Activated CD4-positive, alpha-beta memory T cell treated with anti-CD3 and anti-CD28 coated beads for 36 hours (primary cell): ENCODE measurements around the gene CCDC169. TPM values are rescaled to one million over a fixed set of nuclear protein-coding genes. Genes with fewer than 3 reads are reported as not detected.
"Not testable (repeated sequence)": the region's sequence is repeated elsewhere in the genome, so short reads cannot be mapped to it uniquely, and the experiment has no call there.

Source experiments
- CTCF ChIA-PET: fragments of 350-600 bp; sonication (Branson Sonifier 250); formaldehyde crosslinking; loops from one replicate; lab custom pipeline; 2021; ENCODE audit warnings: antibody characterized with exemption, inconsistent platforms; lab: Charles Lee
- POLR2A ChIA-PET: fragments of 350-600 bp; sonication (Branson Sonifier 250); formaldehyde crosslinking; loops from one replicate; lab custom pipeline; 2021; ENCODE audit warnings: antibody characterized with exemption; lab: Charles Lee
- DNase-seq: peaks from one replicate; pipeline ENCODE4 v3.0.0-alpha.2; 2020
- H3K27ac Mint-ChIP-seq: one replicate; pipeline ENCODE4 v1.8.0; 2021; ENCODE audit warnings: mixed read lengths
- H3K27me3 Mint-ChIP-seq: one replicate; pipeline ENCODE4 v1.8.0; 2021; ENCODE audit warnings: mixed read lengths
- H3K36me3 Mint-ChIP-seq: one replicate; pipeline ENCODE4 v1.8.0; 2021; ENCODE audit warnings: mixed read lengths
- H3K4me1 Mint-ChIP-seq: one replicate; pipeline ENCODE4 v1.8.0; 2021; ENCODE audit warnings: low read depth, mixed read lengths
- H3K4me3 Mint-ChIP-seq: one replicate; pipeline ENCODE4 v1.8.0; 2021; ENCODE audit warnings: mild to moderate bottlenecking, mixed read lengths
- H3K9me3 Mint-ChIP-seq: one replicate; pipeline ENCODE4 v1.8.0; 2021; ENCODE audit warnings: mixed read lengths
- intact Hi-C: fragments of 100-400 bp; cut with micrococcal nuclease; formaldehyde crosslinking; loops from one replicate; pipeline ENCODE4 v1.15.1; 2023
- total RNA-seq, 2 experiments: library from RNA; stranded (reverse); gene quantifications; one replicate each; pipeline ENCODE4 v1.2.3, GENCODE V29; 2021

CCDC169 gene
- total RNA-seq, 2 experiments from 2014 or later, result 0.69 to 1.1 TPM

DNA sequence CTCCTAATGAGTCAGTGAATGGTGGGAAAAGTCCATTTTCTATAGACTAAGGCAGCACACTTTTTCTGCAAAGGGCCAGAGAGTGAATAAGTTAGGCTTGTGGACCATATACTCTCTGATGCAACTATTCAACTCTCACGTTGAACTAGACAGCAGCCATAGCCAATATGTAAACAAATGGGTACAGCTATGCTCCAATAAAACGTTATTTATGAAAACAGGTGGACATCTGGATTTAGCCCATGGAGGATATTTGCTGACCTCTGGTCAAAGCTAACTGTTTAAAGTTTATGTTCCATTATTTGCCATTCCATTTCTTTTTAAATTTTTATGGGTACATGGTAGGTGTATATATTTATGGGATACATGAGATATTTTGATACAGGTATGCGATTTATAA is 4.7 kb upstream of the CCDC169 start:
- intact Hi-C loops, result no loop called here
- Mint-ChIP-seq H3K4me1 (peaks cover 11% of the 10 kb centered on the region), H3K27me3 (peaks cover 11% of the 10 kb centered on the region), H3K36me3 (peaks cover 7% of the 10 kb centered on the region), H3K9me3 (no peaks in the 10 kb centered on the region), H3K4me3 (no peak overlapping the region), H3K27ac (no peak overlapping the region)
- ChIA-PET POLR2A (interaction anchor here (0.9 kb wide), 1 partner anchor 11 kb away, joined by 3 read pairs; no protein-coding TSS in a partner anchor), CTCF (no interaction called here)
- DNase-seq, result no peak

- Mint-ChIP-seq H3K4me1 (peaks cover 15% of the 10 kb centered on the region), H3K27me3 (peaks cover 19% of the 10 kb centered on the region)
- H3K9me3 Mint-ChIP-seq, H3K27ac Mint-ChIP-seq, DNase-seq, POLR2A ChIA-PET, H3K36me3 Mint-ChIP-seq, intact Hi-C loops, H3K4me3 Mint-ChIP-seq: not testable (repeated sequence)
- CTCF ChIA-PET, result interaction anchor here (1.1 to 2.5 kb wide), 3 partner anchors 17 to 47 kb away, joined by 4 to 11 read pairs (median 4); no protein-coding TSS in a partner anchor
Observed at GRCh38 chr13:36299469-36299868, 1.9 kb upstream of the CCDC169 start.

DNA sequence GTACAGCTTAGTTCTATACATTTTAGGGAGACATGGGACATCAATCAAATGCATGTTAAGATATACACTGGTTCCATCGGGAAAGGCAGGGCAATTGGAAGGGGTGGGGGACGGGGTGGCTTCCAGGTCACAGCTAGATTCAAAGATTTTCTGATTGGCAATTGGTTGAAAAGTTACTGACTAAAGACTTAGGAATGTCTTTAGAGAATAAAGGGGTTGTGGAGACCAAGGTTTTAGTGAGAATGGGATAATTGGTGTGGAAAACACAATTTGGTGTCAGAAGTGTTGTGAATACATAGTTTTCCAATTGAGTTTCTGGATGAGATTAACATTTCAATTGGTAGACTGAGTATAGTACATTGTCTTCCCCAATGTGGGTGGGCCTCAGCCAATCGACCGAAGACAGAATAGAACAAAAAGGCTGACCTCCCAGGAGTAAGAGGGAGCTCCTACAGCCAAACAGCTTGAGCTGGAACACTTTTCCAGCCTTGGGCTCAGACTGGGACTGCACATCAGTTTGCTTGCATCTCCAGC is 988 bp upstream of the CCDC169 start:
- ChIA-PET CTCF (interaction anchor here (1.1 to 2.5 kb wide), 3 partner anchors 16 to 48 kb away, joined by 4 to 11 read pairs (median 4); no protein-coding TSS in a partner anchor), POLR2A (no interaction called here)
- H3K4me3 Mint-ChIP-seq, result peak overlapping the region; percentile 82
- no peak for DNase-seq
- no peak overlapping the region for H3K27ac Mint-ChIP-seq
- H3K27me3 Mint-ChIP-seq, result peaks cover 24% of the 10 kb centered on the region
- peaks cover 5% of the 10 kb centered on the region for H3K36me3 Mint-ChIP-seq
- H3K9me3 Mint-ChIP-seq, result no peaks in the 10 kb centered on the region
- peaks cover 15% of the 10 kb centered on the region for H3K4me1 Mint-ChIP-seq
- intact Hi-C loops, result no loop called here

- intact Hi-C loops, result no loop called here
- Mint-ChIP-seq H3K4me3 (no peak overlapping the region), H3K36me3 (peaks cover 1% of the 10 kb centered on the region), H3K27me3 (peaks cover 24% of the 10 kb centered on the region), H3K27ac (no peak overlapping the region), H3K4me1 (peaks cover 15% of the 10 kb centered on the region), H3K9me3 (peaks cover 7% of the 10 kb centered on the region)
- ChIA-PET POLR2A (no interaction called here), CTCF (interaction anchor here (4.3 kb wide), 1 partner anchor 11 kb away, joined by 22 read pairs; no protein-coding TSS in a partner anchor)
- DNase-seq, result no peak
Observed at GRCh38 chr13:36294096-36294495, 3.5 kb downstream of the CCDC169 start.

- Mint-ChIP-seq H3K27ac (no peak overlapping the region), H3K36me3 (peaks cover 1% of the 10 kb centered on the region), H3K4me1 (peaks cover 14% of the 10 kb centered on the region), H3K4me3 (no peak overlapping the region), H3K27me3 (peaks cover 20% of the 10 kb centered on the region), H3K9me3 (peaks cover 7% of the 10 kb centered on the region)
- ChIA-PET POLR2A (no interaction called here), CTCF (interaction anchor here (4.3 kb wide), 1 partner anchor 10 kb away, joined by 22 read pairs; no protein-coding TSS in a partner anchor)
- intact Hi-C loops, result no loop called here
- DNase-seq, result no peak
Observed at GRCh38 chr13:36293497-36293896, 4.1 kb downstream of the CCDC169 start.

DNA sequence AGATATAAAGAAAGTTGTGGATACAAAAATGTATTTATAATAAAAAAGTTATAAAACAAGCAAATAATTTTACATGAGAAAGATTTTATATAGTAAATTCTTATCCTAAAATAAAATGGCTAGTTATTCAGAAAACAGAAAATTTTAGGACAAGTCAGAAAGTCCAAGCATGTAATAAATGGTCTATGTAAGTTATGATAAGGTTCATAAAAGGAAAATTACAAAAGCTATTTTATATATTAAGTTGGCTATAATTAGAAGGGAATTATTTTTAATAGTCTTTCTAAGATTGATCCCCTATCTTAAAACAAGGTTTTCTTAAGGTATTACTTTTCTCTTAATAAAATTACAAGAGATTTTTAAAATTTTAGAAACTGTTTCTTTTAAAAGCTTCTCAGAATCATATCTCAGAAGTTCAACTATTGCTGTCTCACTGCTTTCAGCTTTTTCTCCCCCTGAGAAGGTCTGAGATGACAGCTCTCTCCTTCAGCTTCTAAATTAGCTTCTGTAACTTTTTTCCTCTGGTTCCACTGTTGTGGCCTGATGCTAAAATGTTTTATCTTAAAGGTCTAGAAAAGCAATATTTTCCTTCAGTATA is 8.7 kb downstream of the CCDC169 start:
- no peaks in the 10 kb centered on the region for H3K4me1 Mint-ChIP-seq
- CTCF ChIA-PET, result no interaction called here
- no peaks in the 10 kb centered on the region for H3K27me3 Mint-ChIP-seq
- H3K4me3 Mint-ChIP-seq, result no peak overlapping the region
- no peak overlapping the region for H3K27ac Mint-ChIP-seq
- H3K36me3 Mint-ChIP-seq, result peaks cover 1% of the 10 kb centered on the region
- POLR2A ChIA-PET, result no interaction called here
- DNase-seq, result no peak
- H3K9me3 Mint-ChIP-seq, result peaks cover 7% of the 10 kb centered on the region
- intact Hi-C loops, result no loop called here

DNA sequence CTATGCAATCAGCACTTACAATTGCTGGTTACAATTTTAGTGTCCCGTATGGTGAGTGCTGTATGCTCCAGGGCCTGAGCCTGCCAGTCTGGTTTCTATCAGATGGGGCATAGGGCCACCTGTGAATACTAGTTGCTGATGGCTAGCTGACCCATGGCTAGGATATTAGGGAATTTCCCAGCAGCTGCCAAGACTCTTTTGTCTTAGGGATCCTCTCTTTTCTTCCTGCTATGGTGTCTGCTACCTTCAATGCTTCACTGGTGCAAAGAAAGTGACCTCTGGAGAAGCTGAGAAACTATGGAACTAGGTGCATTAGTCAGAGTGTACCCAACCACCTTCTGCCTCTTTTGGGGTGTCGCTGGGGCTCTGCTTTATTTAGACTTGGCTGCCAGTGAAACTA is 11.6 kb downstream of the CCDC169 start:
- H3K27me3 Mint-ChIP-seq, result no peaks in the 10 kb centered on the region
- CTCF ChIA-PET, result no interaction called here
- peaks cover 7% of the 10 kb centered on the region for H3K9me3 Mint-ChIP-seq
- H3K4me1 Mint-ChIP-seq, result no peaks in the 10 kb centered on the region
- intact Hi-C loops, result no loop called here
- POLR2A ChIA-PET, result no interaction called here
- no peak overlapping the region for H3K27ac Mint-ChIP-seq
- peaks cover 1% of the 10 kb centered on the region for H3K36me3 Mint-ChIP-seq
- no peak overlapping the region for H3K4me3 Mint-ChIP-seq
- DNase-seq, result no peak

DNA sequence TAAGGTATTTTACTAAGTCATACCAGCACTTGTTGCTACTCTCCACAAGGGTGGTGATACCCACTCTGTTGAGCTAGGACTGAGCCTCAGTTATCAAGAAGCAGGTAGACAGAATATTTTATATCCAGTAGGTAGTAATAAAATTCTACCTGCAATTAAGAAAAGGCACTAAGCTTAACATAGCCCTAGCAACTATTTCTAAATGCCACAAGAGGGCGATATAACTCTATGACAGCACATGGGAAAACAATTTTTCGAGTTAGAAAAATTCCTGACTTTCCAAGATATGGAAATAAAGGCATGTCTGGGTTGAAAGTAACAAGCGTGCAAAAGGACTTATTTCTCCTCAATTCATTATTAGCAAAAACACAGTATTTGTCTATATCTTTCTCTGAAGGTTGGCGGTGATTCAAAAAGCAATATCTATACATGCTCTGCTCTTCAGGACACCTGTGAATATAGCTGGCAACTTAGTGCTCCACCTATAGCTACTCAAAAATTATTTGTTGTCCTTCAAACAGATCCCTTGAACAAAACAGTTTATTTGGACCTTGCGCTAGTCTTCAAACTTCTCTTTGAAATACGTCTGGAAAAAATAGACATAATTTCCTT is 14.7 kb downstream of the CCDC169 start:
- intact Hi-C loops, result loop anchor here (2.0 to 5.0 kb wide), 3 partner anchors 64 to 454 kb away; partner anchors contain the start of gene SPART
- H3K27ac Mint-ChIP-seq, result no peak overlapping the region
- H3K4me3 Mint-ChIP-seq, result no peak overlapping the region
- H3K36me3 Mint-ChIP-seq, result no peaks in the 10 kb centered on the region
- H3K9me3 Mint-ChIP-seq, result no peaks in the 10 kb centered on the region
- ChIA-PET CTCF (interaction anchor here (0.6 to 3.1 kb wide), 23 partner anchors 9 to 698 kb away, joined by 3 to 22 read pairs (median 4); no protein-coding TSS in a partner anchor), POLR2A (no interaction called here)
- no peak for DNase-seq
- no peaks in the 10 kb centered on the region for H3K4me1 Mint-ChIP-seq
- peaks cover 4% of the 10 kb centered on the region for H3K27me3 Mint-ChIP-seq

GRCh38 chr13:36275190-36276002 is 22.2 kb downstream of the CCDC169 start:
- Mint-ChIP-seq H3K4me3 (no peak overlapping the region), H3K4me1 (no peaks in the 10 kb centered on the region), H3K27me3 (peaks cover 4% of the 10 kb centered on the region), H3K9me3 (no peaks in the 10 kb centered on the region), H3K27ac (no peak overlapping the region), H3K36me3 (no peaks in the 10 kb centered on the region)
- CTCF ChIA-PET, result interaction anchor here (0.6 to 5.3 kb wide), 8 partner anchors 8 to 300 kb away, joined by 3 to 37 read pairs (median 4); no protein-coding TSS in a partner anchor
- DNase-seq, result no peak
- intact Hi-C loops, result loop anchor here (1.0 kb wide), 1 partner anchor 297 kb away; no protein-coding TSS in a partner anchor
- POLR2A ChIA-PET, result no interaction called here

DNA sequence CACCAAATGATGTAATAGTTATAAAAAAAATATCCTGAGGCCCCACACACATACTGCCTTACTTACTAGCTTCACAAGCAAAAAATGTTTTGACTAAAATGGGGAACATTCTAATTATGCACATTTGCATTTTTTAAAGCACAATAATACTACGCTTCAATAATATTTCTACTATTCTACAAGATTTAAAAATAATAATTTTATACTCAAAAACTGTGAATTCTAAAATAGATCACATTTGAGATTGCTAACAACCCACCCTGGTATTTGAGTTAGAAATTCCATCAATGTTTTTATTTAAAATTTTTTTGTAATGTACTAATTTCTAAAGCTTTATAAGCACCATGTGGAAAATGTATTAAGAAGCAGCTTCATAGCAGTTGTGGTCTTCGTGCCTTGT is 24.2 kb downstream of the CCDC169 start:
- Mint-ChIP-seq H3K27ac (no peak overlapping the region), H3K9me3 (no peaks in the 10 kb centered on the region), H3K27me3 (peaks cover under 1% of the 10 kb centered on the region), H3K4me3 (no peak overlapping the region), H3K4me1 (no peaks in the 10 kb centered on the region), H3K36me3 (no peaks in the 10 kb centered on the region)
- no peak for DNase-seq
- intact Hi-C loops, result no loop called here
- POLR2A ChIA-PET, result no interaction called here
- CTCF ChIA-PET, result interaction anchor here (1.0 to 5.3 kb wide), 4 partner anchors 10 to 295 kb away, joined by 3 to 37 read pairs (median 12); no protein-coding TSS in a partner anchor

DNA sequence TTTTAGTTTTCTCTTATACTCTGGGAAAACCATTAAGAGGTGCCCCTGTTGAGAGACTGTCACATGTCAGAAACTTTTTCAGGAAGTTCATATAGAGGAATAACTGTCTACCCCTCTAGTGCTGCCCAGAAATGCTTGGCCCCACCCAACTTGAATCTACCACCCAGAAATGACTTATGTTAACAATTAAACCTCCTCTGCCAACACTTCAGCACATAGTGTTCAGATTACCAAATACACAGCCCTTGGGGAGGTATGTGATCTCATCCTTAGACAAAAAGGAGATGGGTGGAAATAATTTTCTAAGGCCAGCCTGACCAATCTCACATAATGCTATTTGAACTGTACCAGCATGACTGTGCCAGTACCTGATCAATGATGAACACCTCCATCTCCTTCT is 35.6 kb downstream of the CCDC169 start:
- Mint-ChIP-seq H3K4me3 (no peak overlapping the region), H3K27me3 (peaks cover 3% of the 10 kb centered on the region), H3K36me3 (no peaks in the 10 kb centered on the region), H3K4me1 (no peaks in the 10 kb centered on the region), H3K9me3 (no peaks in the 10 kb centered on the region), H3K27ac (no peak overlapping the region)
- CTCF ChIA-PET, result no interaction called here
- intact Hi-C loops, result no loop called here
- POLR2A ChIA-PET, result no interaction called here
- no peak for DNase-seq
